ENCODE data around the gene MARCHF7. TPM values are rescaled to one million over a fixed set of nuclear protein-coding genes. Genes with fewer than 3 reads are reported as not detected.

The MARCHF7 gene
- total and polyA plus RNA-seq, 9 donors, result 42.7 to 89.0 (median 83.9) TPM

DNA sequence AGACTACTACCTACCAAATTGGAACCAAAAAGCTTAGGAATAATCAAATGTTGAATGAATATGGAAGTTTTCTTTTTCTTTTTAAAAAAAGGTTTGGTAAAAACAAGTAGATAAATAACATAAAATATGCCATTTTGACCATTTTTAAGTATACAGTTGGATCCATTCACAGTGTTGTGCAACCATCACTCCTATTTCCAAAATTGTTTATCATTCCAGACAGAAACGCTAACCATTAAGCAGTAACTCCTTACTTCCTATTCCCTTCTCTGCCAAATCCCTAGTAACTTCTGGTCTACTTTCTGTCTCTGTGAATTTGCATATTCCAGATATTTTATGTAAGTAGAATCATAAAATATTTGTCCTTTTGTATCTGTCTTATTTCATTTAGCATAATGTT, 45.9 kb downstream of the MARCHF7 start:
- TF ChIP-seq EP300 (IDR thresholded peaks at IDR 0.05), result no peak
- no peak for TF ChIP-seq POLR2A (IDR thresholded peaks at IDR 0.05)
- TF ChIP-seq CTCF (IDR thresholded peaks at IDR 0.05), result no peak
- Histone ChIP-seq H3K9me3 (no peaks in the 10 kb centered on the region), H3K27me3 (no peaks in the 10 kb centered on the region), H3K36me3 (no peaks in the 10 kb centered on the region), H3K4me1 (ENCODE audit: insufficient read depth) (peaks cover 1% of the 10 kb centered on the region), H3K27ac (no peak overlapping the region), H3K4me3 (no peak overlapping the region)
- 5 to 7% (median 7%) methylated on average over 1 of the region's 1 CpG for WGBS, 3 donors
- intact Hi-C loops (cut with DNase I), result no loop called here
- DNase-seq, result no peak

DNA sequence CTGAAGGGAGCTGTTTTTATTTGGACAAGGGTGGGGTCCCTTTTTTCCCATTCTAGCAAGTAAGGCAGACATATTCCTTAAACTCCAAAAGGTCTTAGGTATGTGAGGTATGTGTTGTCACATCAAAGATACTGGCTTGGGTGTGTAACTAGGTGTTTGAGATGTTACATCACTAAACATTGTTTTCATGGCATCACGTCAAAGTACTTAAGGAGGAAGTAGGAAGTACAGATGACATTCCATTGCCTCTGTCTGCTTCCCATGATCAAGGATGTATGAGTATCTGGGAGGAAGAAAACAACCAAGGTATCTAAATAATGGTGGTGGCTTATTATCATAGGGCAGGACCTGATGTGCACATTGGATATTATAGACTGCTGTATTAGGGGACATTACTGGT, 46.4 kb downstream of the MARCHF7 start:
- H3K36me3 ChIP-seq, result no peaks in the 10 kb centered on the region
- intact Hi-C loops (cut with DNase I), result no loop called here
- TF ChIP-seq EP300 (IDR thresholded peaks at IDR 0.05) (no peak), CTCF (IDR thresholded peaks at IDR 0.05) (no peak), POLR2A (IDR thresholded peaks at IDR 0.05) (no peak)

DNA sequence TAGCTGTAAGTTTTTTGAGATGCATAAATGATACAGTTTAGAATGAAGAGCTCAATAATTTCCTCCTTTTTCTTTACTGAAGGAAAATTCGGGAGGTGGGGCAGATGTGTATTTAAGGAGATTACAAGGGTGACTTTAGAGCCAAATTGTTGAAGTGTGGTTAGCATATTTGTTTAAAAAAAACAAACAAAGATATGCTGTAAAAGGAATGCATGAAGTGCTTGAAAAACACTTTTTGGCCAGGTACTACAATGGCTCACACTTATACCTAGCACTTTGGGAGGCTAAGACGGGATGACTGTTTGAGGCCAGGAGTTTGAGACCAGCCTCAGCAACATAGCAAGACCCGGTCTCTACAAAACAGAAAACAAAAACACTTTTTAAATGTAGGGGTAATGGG, 47.3 kb downstream of the MARCHF7 start:
- no peaks in the 10 kb centered on the region for H3K36me3 ChIP-seq

More for the DNA sequence above, 46.4 kb downstream of the MARCHF7 start:
- Histone ChIP-seq H3K4me3 (no peak overlapping the region), H3K27ac (no peak overlapping the region), H3K27me3 (no peaks in the 10 kb centered on the region), H3K4me1 (ENCODE audit: insufficient read depth) (peaks cover 1% of the 10 kb centered on the region), H3K9me3 (no peaks in the 10 kb centered on the region)
- WGBS, 3 donors, result 78 to 79% (median 79%) methylated on average over 1 of the region's 1 CpG
- no peak for DNase-seq

GRCh38 chr2:159760326-159760725, 48.0 kb downstream of the MARCHF7 start:
- intact Hi-C loops (cut with DNase I), result no loop called here
- DNase-seq, result no peak
- TF ChIP-seq CTCF (IDR thresholded peaks at IDR 0.05), result no peak
- Histone ChIP-seq H3K27ac (no peak overlapping the region), H3K36me3 (no peaks in the 10 kb centered on the region), H3K27me3 (no peaks in the 10 kb centered on the region), H3K4me3 (no peak overlapping the region), H3K9me3 (no peaks in the 10 kb centered on the region), H3K4me1 (ENCODE audit: insufficient read depth) (peaks cover 1% of the 10 kb centered on the region)

More for the DNA sequence above, 47.3 kb downstream of the MARCHF7 start:
- DNase-seq, result no peak
- no peak for TF ChIP-seq EP300 (IDR thresholded peaks at IDR 0.05)
- TF ChIP-seq CTCF (IDR thresholded peaks at IDR 0.05), result no peak
- TF ChIP-seq POLR2A (IDR thresholded peaks at IDR 0.05), result no peak
- 49 to 66% (median 55%) methylated on average over 3 of the region's 3 CpGs for WGBS, 3 donors
- Histone ChIP-seq H3K4me1 (ENCODE audit: insufficient read depth) (peaks cover 1% of the 10 kb centered on the region), H3K9me3 (no peaks in the 10 kb centered on the region), H3K27me3 (no peaks in the 10 kb centered on the region), H3K4me3 (no peak overlapping the region), H3K27ac (no peak overlapping the region)
- intact Hi-C loops (cut with DNase I), result no loop called here

GRCh38 chr2:159762075-159762474, 49.8 kb downstream of the MARCHF7 start:
- no peak overlapping the region for H3K4me3 ChIP-seq
- peaks cover 1% of the 10 kb centered on the region for H3K4me1 ChIP-seq (ENCODE audit: insufficient read depth)
- H3K36me3 ChIP-seq, result no peaks in the 10 kb centered on the region
- WGBS, 3 donors, result 6 to 16% (median 9%) methylated on average over 1 of the region's 1 CpG
- no peak for DNase-seq
- H3K27me3 ChIP-seq, result no peaks in the 10 kb centered on the region
- no peaks in the 10 kb centered on the region for H3K9me3 ChIP-seq
- H3K27ac ChIP-seq, result no peak overlapping the region
- TF ChIP-seq EP300 (IDR thresholded peaks at IDR 0.05) (no peak), CTCF (IDR thresholded peaks at IDR 0.05) (no peak), POLR2A (IDR thresholded peaks at IDR 0.05) (no peak)
- intact Hi-C loops (cut with DNase I), result no loop called here

All from ovary (tissue), 9 donors.